ENCODE data around the gene RAB3D.

- no peak for TF ChIP-seq CTCF (IDR thresholded peaks at IDR 0.05)
- TF ChIP-seq ZFX (IDR thresholded peaks at IDR 0.05; ENCODE audit: borderline replicate concordance), result no peak
These were observed 35.9 kb upstream of the RAB3D start for GRCh38 chr19:11375143-11375948.
